22Rv1 (cell line): ENCODE measurements around the gene RNLS.

Experiments used
- CTCF ChIP-seq: fragments of 450-650 bp; IDR thresholded peaks from 2 replicates; pipeline ENCODE4 v1.5.1; 2017; ENCODE audit warnings: mild to moderate bottlenecking
- ZFX ChIP-seq: fragments of 450-650 bp; IDR thresholded peaks from 2 replicates; pipeline ENCODE4 v1.6.1; 2017; ENCODE audit warnings: antibody characterized with exemption, borderline replicate concordance

- no peak for TF ChIP-seq CTCF
- TF ChIP-seq ZFX = no peak
These were observed 250.4 kb downstream of the RNLS start for GRCh38 chr10:88332503-88333247.
